GM21526 (cell line): ENCODE results near the gene PLEKHG7.

Experiments
- ATAC-seq: cut with Tn5 transposase; IDR thresholded peaks from one replicate; pipeline ENCODE4 v1.9.1; 2021; ENCODE audit warnings: moderate library complexity; ENCODE audit not compliant: unreplicated experiment, low FRiP score

The PLEKHG7 gene

DNA sequence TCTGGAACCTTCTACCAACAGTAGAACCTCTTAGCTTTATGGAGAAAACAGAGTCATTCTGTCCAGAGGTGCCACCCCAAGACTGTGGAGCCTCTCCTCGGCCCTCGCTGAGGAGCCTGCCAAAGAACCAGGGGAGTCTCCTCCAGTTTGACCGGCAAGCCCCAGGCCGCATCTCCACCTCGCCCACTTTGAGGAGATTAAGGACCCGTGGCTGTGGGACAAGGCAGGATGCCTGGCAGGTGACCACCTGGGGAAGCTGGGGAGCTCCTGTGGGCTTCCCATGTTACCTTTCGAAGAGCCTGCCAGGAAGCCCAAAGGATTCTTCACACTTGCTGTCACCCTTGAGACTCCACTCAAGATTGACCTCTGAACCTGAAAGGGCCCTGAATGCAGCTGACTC, 3.8 kb downstream of the PLEKHG7 start:
- ATAC-seq = no peak

- ATAC-seq = no peak
Observed at GRCh38 chr12:92707926-92708325, 5.1 kb downstream of the PLEKHG7 start.

- no peak for ATAC-seq
Observed at GRCh38 chr12:92715625-92716024, 12.8 kb downstream of the PLEKHG7 start.

DNA sequence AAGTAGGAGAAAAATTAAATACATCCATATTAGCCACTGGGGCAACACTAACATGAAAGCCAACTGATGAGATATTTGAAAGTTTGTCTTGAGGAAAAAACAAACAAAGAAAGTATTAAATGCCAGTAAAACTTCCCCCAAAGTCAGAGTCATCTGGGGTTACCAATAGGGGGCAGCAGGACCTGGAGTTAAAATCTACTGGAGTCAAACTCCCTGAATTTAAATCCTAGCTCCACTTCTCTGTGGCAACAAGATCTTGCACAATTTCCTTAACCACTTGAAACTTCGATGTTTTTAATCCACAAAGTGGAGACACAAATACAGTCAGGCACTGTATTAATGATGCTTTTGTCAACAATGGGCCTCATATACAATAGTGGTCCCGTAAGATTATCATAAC, 14.4 kb downstream of the PLEKHG7 start:
- ATAC-seq = no peak

DNA sequence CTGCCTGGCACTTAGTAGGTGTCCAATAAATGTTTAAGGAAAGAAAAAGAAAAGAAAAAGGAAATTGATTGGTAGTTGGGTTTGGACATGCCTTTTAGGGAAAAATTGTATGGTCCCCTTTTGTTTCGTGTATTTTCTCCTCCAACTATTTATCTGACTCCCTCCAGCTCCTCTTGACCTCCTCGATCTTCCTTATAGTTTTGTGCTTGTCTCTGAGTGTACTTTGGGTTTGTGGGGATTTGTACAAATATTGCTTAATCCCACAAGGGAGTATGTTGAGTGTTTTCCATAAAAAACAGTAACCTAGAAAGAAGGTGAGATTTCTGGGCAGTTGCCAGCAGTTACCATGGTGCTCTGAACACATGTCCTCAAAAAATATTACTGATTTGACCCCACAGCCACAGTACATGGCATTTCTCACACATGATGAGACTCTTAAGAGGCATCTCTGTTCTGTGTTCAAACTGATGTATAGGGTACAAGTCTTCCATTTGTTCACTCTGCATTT, 15.7 kb downstream of the PLEKHG7 start:
- no peak for ATAC-seq

DNA sequence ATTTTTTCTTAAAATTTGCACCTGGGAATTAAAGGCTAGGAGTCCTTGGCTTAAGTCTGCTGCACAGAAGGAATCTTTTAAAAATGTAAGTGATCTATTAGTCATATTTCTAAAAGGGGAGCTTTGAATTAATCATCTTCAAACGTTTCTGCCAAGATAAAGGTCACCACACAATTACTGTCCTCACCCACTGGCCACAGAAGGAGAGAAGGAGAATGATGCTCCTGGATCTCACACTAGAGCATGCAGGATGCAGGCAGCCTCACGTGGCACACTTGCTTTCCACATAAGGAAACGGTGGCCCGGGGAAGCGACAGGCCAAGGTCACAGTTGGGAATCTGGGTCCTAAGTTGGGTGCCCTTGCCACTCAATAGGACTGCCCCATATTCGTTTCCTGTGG, 16.9 kb downstream of the PLEKHG7 start:
- ATAC-seq = no peak

DNA sequence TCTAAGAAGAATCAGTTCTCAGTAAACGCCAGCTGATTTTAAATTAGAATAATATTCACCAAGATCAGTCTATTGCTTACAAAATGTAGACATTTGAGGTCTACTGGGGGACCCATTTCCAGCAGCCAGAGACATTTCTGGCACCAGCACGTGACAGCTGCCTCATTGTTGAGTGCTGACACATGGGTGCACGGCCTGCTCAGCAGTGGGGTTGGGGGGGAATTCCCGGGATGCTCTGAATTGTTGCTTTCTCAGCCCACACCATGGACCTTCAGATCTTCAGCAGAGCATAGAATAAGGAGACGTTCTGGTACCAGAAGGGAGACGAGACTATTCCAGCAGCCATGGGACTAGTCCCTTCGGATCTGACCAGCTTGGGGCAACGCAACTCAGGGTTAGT, 18.3 kb downstream of the PLEKHG7 start:
- ATAC-seq = no peak

- no peak for ATAC-seq
Observed at GRCh38 chr12:92721656-92722055, 18.9 kb downstream of the PLEKHG7 start.

- ATAC-seq = no peak
Observed at GRCh38 chr12:92722897-92723296, 20.1 kb downstream of the PLEKHG7 start.

DNA sequence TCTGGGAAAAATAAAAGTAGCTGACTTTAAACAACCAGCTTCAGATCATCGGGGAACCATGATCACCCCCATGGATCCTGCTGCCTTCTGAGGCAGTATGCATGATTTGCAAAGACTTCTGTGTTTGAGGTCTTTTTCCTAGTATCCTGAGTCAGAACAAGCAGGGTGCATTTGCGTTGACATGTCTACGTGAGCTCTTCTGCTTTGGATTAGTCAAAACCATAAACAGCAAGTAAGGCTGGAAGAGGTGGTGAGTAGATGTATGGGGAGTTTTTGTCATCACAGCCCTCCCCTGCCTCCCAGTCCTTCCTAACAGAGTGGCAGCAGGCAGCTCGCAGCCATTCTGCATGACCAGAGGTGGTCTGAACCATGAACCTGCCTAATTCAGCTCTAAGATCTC, 24.1 kb downstream of the PLEKHG7 start:
- no peak for ATAC-seq

GRCh38 chr12:92729773-92730305, 27.1 kb downstream of the PLEKHG7 start:
- no peak for ATAC-seq

DNA sequence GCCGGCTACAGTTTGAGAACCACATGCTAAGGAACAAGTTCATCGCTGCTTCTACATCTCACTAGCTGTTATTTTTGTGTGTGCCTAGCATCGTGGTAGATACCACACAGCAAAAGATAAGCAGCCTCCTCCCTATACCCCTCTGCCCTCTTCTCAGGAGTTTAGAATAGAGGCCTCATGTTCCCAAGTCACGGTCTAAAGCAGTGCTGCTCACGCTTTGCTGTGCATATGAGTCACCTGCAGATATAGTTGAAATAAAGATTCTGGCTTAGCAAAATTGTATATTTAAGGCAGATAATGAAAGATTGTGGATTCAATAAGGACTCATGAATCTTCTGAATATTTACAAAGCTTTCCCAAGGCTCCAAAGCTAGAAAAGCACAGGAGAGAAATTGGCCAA, 28.0 kb downstream of the PLEKHG7 start:
- no peak for ATAC-seq

GRCh38 chr12:92732216-92732615, 29.4 kb downstream of the PLEKHG7 start:
- ATAC-seq = no peak

DNA sequence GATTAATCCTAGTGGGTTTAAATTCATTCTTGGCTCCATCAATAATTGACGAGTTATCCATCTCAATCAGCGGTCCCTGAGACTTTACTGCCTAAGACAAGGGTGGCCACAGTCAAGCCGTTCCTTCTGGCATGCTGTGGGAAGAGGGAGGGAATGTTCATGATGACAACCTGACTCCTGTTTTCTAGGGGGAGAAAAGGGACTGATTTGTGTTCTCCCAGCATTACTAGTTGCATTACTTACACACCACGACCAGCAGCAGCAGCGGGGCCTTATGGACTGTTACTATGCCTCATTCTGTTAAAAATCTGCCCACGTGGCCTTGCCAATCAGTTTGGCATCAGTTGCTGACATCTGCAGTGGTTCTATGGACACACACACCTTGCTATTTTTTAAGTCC, 29.9 kb downstream of the PLEKHG7 start:
- ATAC-seq = no peak

DNA sequence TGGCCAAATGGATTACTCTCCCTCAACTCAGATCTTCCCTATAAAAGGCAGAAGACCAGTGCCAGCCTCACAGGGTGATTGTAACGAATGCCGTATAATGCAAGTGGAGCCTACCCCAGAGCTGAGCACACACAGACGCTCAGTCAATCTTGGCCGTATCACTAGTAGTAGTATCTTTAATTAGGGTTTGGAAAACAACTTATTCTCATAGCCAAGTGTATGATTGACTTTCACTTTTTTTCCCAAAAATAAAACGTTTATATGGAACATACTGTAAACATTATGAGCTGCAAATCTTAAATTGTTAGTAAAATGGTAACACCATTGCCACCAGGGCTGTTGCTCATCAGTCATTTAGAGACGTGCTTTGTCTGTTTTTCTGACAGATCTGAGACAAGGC, 30.4 kb downstream of the PLEKHG7 start:
- ATAC-seq = no peak

GRCh38 chr12:92733661-92734060, 30.9 kb downstream of the PLEKHG7 start:
- no peak for ATAC-seq

DNA sequence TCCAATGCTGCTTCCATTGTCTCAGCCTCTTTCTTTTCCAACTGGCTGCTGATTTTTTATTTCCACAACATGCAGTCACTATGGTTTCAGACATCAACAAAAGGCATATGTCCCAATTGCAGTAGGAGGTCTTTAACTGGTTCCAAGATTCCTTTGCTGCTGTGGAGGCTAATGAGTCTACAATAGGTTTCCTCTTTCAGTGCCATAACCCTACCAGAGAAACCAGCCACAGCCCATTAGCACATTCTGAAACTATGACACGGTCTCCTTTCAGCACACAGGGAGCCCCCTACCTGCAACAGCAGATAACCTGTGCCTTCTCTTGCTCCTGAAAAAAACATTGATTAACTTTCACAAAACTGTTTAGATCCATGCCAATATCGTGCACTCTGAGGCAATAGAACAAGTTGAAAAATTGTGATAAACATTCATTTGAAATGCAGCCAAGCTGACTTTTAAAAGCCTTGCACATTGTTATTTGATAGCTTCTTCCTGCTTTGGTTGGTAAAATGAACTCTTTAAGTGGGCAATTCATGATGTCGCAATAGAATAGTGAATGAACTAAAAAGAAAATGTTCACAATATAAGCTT, 32.4 kb downstream of the PLEKHG7 start:
- ATAC-seq = no peak

DNA sequence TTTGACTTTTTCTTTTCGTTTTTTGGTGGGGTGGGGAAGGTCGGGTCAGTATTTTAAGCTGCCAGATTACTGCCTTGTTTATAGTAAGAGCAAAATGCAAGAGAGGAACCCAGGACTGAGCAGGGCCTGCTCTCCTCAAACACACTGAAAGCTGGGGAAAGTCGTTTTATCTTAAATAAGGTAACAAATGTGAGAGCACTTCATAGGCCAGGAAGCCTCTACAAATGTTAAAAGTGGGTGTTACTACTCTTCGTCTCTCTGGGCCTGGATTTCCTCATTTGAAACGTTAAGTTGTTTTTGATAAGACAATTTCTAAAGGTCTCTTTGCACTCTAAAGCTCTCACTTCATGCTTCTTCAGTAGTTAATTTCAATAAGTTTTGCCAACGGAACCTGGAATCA, 33.8 kb downstream of the PLEKHG7 start:
- ATAC-seq = no peak

DNA sequence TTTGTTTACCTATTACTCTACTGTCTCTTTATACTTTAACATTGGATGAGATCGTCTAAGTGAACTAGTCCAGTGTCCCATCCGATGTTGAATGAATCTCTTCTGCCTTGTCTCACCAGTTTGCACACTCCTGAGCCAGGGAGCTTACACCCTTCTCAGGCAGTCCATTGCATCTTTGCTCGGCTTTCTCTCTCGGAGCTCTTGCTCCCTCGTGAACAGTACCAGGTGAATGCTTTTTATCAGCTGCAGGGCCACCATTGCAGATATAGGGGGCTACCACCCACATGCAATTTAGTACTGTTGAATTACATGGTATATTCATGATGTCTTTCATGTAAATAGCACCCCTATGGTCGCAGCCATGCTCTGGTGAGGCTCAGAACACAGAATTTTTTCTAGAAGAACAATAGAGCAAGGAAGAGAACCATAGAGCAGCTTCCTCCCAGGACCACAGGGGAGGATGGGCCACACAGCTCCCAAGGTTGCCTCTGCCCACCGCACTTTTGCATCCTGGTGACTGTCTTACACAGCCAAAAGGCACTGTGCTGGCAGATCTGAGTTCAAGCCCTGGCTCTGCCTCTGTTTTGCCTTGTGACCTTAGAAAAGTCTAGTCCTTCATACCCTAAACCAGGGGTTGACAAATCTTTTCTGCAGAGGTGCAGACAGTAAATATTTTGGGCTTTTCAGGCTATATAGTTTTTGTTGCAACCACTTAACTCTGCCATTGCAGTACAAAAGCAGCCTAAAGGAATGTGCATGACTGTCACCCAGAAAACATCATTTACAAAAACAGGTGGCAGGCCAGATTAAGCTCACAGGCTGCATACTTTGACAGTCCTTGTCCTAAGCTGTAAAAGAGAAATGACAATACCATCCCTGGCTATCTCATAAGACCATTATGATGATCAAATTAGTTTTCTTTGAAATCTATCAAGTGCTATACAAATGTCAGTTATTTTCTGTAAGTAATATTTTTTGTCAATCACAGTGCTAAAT, 35.4 kb downstream of the PLEKHG7 start:
- no peak for ATAC-seq

DNA sequence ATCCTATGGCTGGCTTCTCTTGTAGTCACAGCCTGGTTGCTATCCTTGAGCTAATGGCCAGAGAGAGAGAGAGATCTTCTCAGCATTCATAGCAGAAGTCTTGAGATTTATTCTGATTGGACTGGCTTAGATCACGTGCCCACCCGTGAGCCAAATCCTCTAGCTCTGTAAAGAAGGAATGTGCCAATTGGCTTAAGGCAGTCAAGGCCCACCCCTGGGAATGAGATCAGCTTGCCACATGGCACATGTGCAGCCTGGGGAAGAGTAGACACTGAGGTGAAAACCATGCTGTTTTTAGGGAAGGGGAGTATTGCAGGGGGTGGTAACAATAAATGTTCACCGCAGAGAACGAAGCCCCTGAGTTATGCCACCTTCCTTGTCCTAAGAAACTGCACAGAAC, 36.3 kb downstream of the PLEKHG7 start:
- no peak for ATAC-seq

DNA sequence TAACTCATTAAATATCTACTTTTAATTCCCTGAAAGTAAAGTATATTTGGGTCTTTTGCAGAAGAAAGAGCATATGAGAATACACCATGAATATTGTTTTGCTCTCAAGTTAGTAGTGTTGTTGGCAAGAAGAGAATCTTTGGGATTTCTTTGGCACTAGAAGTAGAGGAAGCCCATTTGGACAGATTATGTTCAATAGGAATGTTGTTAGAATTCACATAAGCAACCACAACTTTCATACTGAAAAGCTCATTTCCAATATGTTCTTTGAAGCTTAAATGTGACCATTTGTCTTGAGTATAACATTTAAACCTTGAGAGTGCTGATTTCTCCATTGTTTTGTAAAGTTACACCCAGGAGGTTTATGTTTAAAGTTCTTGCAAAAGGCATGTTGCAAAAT, 37.6 kb downstream of the PLEKHG7 start:
- no peak for ATAC-seq

GRCh38 chr12:92743026-92743425, 40.2 kb downstream of the PLEKHG7 start:
- no peak for ATAC-seq
